PC-9 (cell line): ENCODE results near the gene KCNA5. TPM values are rescaled to one million over a fixed set of nuclear protein-coding genes. Genes with fewer than 3 reads are reported as not detected.

Experiments used
- Bru-seq: library from RNA; stranded (reverse); fragments of 400-500 nt; gene quantifications from one replicate; lab custom pipeline; 2021; lab: Mats Ljungman, UMichigan
- BruChase-seq, 2 experiments: library from RNA; stranded (reverse); fragments of 400-500 nt; gene quantifications; one replicate each; lab custom pipeline; 2021; lab: Mats Ljungman, UMichigan
- BruUV-seq: library from RNA; stranded (reverse); fragments of 400-500 nt; replicated peaks from 2 replicates; lab custom pipeline; 2021; lab: Mats Ljungman, UMichigan
- CTCF ChIA-PET: fragments of 300-600 bp; sonication (Branson Sonifier 250); formaldehyde crosslinking; loops from one replicate; lab custom pipeline; 2022; ENCODE audit warnings: antibody characterized with exemption; lab: Charles Lee
- POLR2A ChIA-PET: fragments of 300-600 bp; sonication (Branson Sonifier 250); formaldehyde crosslinking; loops from one replicate; lab custom pipeline; 2022; ENCODE audit warnings: antibody characterized with exemption; ENCODE audit not compliant: unreplicated experiment; lab: Charles Lee
- DNase-seq, 2 experiments: peaks; one replicate each; pipeline versions ENCODE4 v3.0.0 to v3.0.0-alpha.2; 2015 to 2022; ENCODE audit warnings: mixed read lengths in 1 of 2
- H2AFZ ChIP-seq: fragments of 200-600 bp; sonication (generic); 2 replicates; pipeline ENCODE4 v1.8.1; 2017; ENCODE audit warnings: antibody characterized with exemption
- H3F3A ChIP-seq: fragments of 200-600 bp; sonication (generic); 2 replicates; pipeline ENCODE4 v1.8.1; 2017; ENCODE audit warnings: antibody characterized with exemption, mild to moderate bottlenecking, low read depth; ENCODE audit not compliant: insufficient read depth
- H3K27ac ChIP-seq: fragments of 200-600 bp; sonication (generic); 2 replicates; pipeline ENCODE4 v1.6.1; 2016; ENCODE audit warnings: mixed run types
- H3K27me3 ChIP-seq: fragments of 200-600 bp; sonication (generic); 2 replicates; pipeline ENCODE4 v1.6.1; 2016; ENCODE audit warnings: low read depth, mixed run types; ENCODE audit not compliant: insufficient read depth
- H3K36me3 ChIP-seq: fragments of 200-600 bp; sonication (generic); 2 replicates; pipeline ENCODE4 v1.6.1; 2016; ENCODE audit warnings: low read depth, mixed run types
- H3K4me1 ChIP-seq: fragments of 200-600 bp; sonication (generic); replicated peaks from 2 replicates; pipeline ENCODE4 v1.6.1; 2016; ENCODE audit warnings: mixed run types; ENCODE audit not compliant: insufficient read depth
- H3K4me2 ChIP-seq: fragments of 200-600 bp; sonication (generic); 2 replicates; pipeline ENCODE4 v1.6.1; 2017; ENCODE audit warnings: mixed run types
- H3K4me3 ChIP-seq: fragments of 200-600 bp; sonication (generic); 2 replicates; pipeline ENCODE4 v1.6.1; 2016; ENCODE audit warnings: mixed run types
- H3K79me2 ChIP-seq: fragments of 200-600 bp; sonication (generic); 2 replicates; pipeline ENCODE4 v1.6.1; 2017; ENCODE audit warnings: low read depth, mixed run types
- H3K9me2 ChIP-seq: fragments of 200-600 bp; sonication (generic); 2 replicates; pipeline ENCODE4 v1.8.1; 2017; ENCODE audit warnings: mild to moderate bottlenecking; ENCODE audit not compliant: insufficient read depth
- H3K9me3 ChIP-seq: fragments of 200-600 bp; sonication (generic); 2 replicates; pipeline ENCODE4 v1.8.1; 2016; ENCODE audit warnings: low read depth; ENCODE audit not compliant: insufficient read depth
- H4K20me1 ChIP-seq: fragments of 200-600 bp; sonication (generic); 2 replicates; pipeline ENCODE4 v1.8.1; 2017; ENCODE audit not compliant: insufficient read depth
- CTCF ChIP-seq: fragments of 200-600 bp; sonication (generic); conservative IDR thresholded peaks from 2 replicates; pipeline ENCODE4 v1.6.1; 2017; ENCODE audit warnings: mixed run types, antibody characterized with exemption, mild to moderate bottlenecking, moderate library complexity
- EZH2 ChIP-seq: fragments of 200-600 bp; sonication (generic); IDR thresholded peaks from 2 replicates; pipeline ENCODE4 v1.8.0; 2017; ENCODE audit warnings: antibody characterized with exemption, low read depth
- intact Hi-C: fragments of 100-400 bp; cut with micrococcal nuclease; formaldehyde crosslinking; loops from one replicate; pipeline ENCODE4 v1.10.0; 2022; ENCODE audit not compliant: unreplicated experiment
- long read RNA-seq: library from polyadenylated mRNA; stranded (forward); transcript quantifications from one replicate; pipeline ENCODE4 v2.0.0, GENCODE V29; 2022
- total RNA-seq: library from RNA; stranded (reverse); gene quantifications from 2 replicates; pipeline ENCODE4 v1.2.3, GENCODE V29; 2021

The KCNA5 gene
- not detected in 2 replicates for total RNA-seq
- not detected for Bru-seq, nascent RNA
- BruChase-seq, experiment 1, labeled RNA remaining after a 2-hour chase: not detected
- not detected for BruChase-seq, experiment 2, labeled RNA remaining after a 6-hour chase
- long read RNA-seq: 0 reads

- intact Hi-C loops: no loop called here
- no peaks in the 10 kb centered on the region for H3K36me3 ChIP-seq
- CTCF ChIA-PET: no interaction called here
- H4K20me1 ChIP-seq: no peaks in the 10 kb centered on the region
- H3K4me1 ChIP-seq: no peaks in the 10 kb centered on the region
- POLR2A ChIA-PET: no interaction called here
- no peaks in the 10 kb centered on the region for H3F3A ChIP-seq
- no peaks in the 10 kb centered on the region for H3K79me2 ChIP-seq
- no peak within 1 kb of the TSS for H2AFZ ChIP-seq
- TF ChIP-seq CTCF (no peak), EZH2 (no peak)
- peaks cover 67% of the 10 kb centered on the region for H3K27me3 ChIP-seq
- no TSS peak for BruUV-seq
- H3K9me3 ChIP-seq: no peaks in the 10 kb centered on the region
- H3K4me3 ChIP-seq: no peak within 1 kb of the TSS
- no peak within 1 kb of the TSS for H3K4me2 ChIP-seq
- no peak for DNase-seq
- H3K27ac ChIP-seq: no peak within 1 kb of the TSS
- no peaks in the 10 kb centered on the region for H3K9me2 ChIP-seq
Observed at GRCh38 chr12:5043589-5044419, at the start of gene KCNA5. Gene KCNA5, plus strand, starts transcription at chr12:5043879. Its CDS starts 269 bp downstream, at chr12:5044148.

DNA sequence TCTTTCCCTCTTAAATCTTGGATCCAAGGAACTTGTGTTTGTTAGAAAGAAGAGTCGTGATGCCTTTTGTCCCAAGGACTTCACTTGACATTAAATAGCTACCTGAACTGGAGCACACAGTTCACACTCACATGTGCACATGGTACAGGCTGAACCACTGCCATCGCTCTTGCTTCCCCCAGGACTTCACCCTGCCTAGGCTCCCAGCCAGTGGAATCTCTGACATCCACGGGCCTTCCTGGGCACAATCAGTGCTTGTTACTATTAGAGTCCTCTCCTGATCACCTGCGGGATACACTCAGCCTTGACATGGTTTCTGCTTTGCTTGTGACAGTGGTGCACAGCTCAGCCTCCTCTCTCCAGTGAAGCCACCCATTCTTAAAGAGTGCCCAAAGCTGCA, 49.1 kb upstream of the KCNA5 start:
- H4K20me1 ChIP-seq: no peaks in the 10 kb centered on the region
- TF ChIP-seq CTCF: no peak
- no peaks in the 10 kb centered on the region for H3K4me1 ChIP-seq
- H3K4me2 ChIP-seq: no peak overlapping the region
- ChIA-PET POLR2A (no interaction called here), CTCF (no interaction called here)
- no peak for DNase-seq
- no peaks in the 10 kb centered on the region for H3K9me3 ChIP-seq
- H3K27ac ChIP-seq: no peak overlapping the region
- H3K79me2 ChIP-seq: no peaks in the 10 kb centered on the region
- no TSS peak for BruUV-seq
- intact Hi-C loops: no loop called here
- H2AFZ ChIP-seq: no peak overlapping the region
- H3F3A ChIP-seq: no peaks in the 10 kb centered on the region
- no peaks in the 10 kb centered on the region for H3K9me2 ChIP-seq
- H3K36me3 ChIP-seq: no peaks in the 10 kb centered on the region
- H3K4me3 ChIP-seq: no peak overlapping the region
- H3K27me3 ChIP-seq: peaks cover 77% of the 10 kb centered on the region

- ChIA-PET POLR2A (no interaction called here), CTCF (no interaction called here)
- no peaks in the 10 kb centered on the region for H3K4me1 ChIP-seq
- H2AFZ ChIP-seq: no peak overlapping the region
- intact Hi-C loops: no loop called here
- H3K79me2 ChIP-seq: no peaks in the 10 kb centered on the region
- no peak overlapping the region for H3K27ac ChIP-seq
- peaks cover 60% of the 10 kb centered on the region for H3K27me3 ChIP-seq
- no peak overlapping the region for H3K4me3 ChIP-seq
- H4K20me1 ChIP-seq: no peaks in the 10 kb centered on the region
- TF ChIP-seq EZH2 (no peak), CTCF (no peak)
- no TSS peak for BruUV-seq
- no peaks in the 10 kb centered on the region for H3F3A ChIP-seq
- DNase-seq: no peak
- H3K9me2 ChIP-seq: no peaks in the 10 kb centered on the region
- H3K9me3 ChIP-seq: no peaks in the 10 kb centered on the region
- H3K4me2 ChIP-seq: no peak overlapping the region
- no peaks in the 10 kb centered on the region for H3K36me3 ChIP-seq
Observed at GRCh38 chr12:4996714-4997113, 47.0 kb upstream of the KCNA5 start.
